ENCODE measurements around the gene TMEM69. TPM values are rescaled to one million over a fixed set of nuclear protein-coding genes. Genes with fewer than 3 reads are reported as not detected.

Gene TMEM69
- total and polyA plus RNA-seq, 2 of the 13 experiments (the other 11 are each of a cell fraction or from before 2014, with no cell fraction given): 25.4 to 135 TPM

- H3K27ac ChIP-seq (ENCODE audit: extremely low read length, insufficient read depth, low read length): no peak overlapping the region
- H3K4me1 ChIP-seq (ENCODE audit: insufficient read depth, low read length): peaks cover 27% of the 10 kb centered on the region
- peak; percentile 8 for DNase-seq (ENCODE audit: low spot score)
- peaks cover 10 to 73% of the 10 kb centered on the region in 2 experiments for H3K36me3 ChIP-seq (replicated peaks in 1 of 2; ENCODE audit: control insufficient read depth in 1 of 2, insufficient read depth in 2 of 2, low read length in 2 of 2)
- ChIA-PET POLR2A (no interaction called here), CTCF (ENCODE audit: low intra/inter-chr PET ratio, low total read pairs) (no interaction called here)
- intact Hi-C loops (cut with micrococcal nuclease; ENCODE audit: unreplicated experiment) (no loop called here), in situ Hi-C loops (cut with HindIII; ENCODE audit: extremely low pct_ligation_motif_present, low pct_unique_long_range_greater_than_20kb) (no loop called here)
- no peak overlapping the region for H2AFZ ChIP-seq (ENCODE audit: low read length)
- H4K20me1 ChIP-seq (ENCODE audit: insufficient read depth, low read length): no peaks in the 10 kb centered on the region
- no peaks in the 10 kb centered on the region for H3K27me3 ChIP-seq (ENCODE audit: control insufficient read depth in 1 of 2, insufficient read depth in 2 of 2, low read length in 2 of 2)
- TF ChIP-seq SOX13 (IDR thresholded peaks at IDR 0.05) (no peak), SOX13 (CRISPR knock-in tag; conservative IDR thresholded peaks at IDR 0.05 in 1 of 2, IDR thresholded peaks at IDR 0.05 in 1 of 2) (peak in 1 of 2 experiments; percentile 14; a peak in 1 of 4 replicates), MTERF4 (CRISPR knock-in tag; IDR thresholded peaks at IDR 0.05) (no peak)
- ATAC-seq: no peak; the same call in 2 of the 3 replicates
- no peak overlapping the region for H3K4me3 ChIP-seq (replicated peaks in 1 of 3; ENCODE audit: insufficient read depth in 1 of 3, low read depth in 2 of 3, low read length in 3 of 3)
- H3K9ac ChIP-seq (ENCODE audit: insufficient read depth, low read depth, low read length): no peak overlapping the region
- FAIRE-seq: no peak
- H3K79me2 ChIP-seq (ENCODE audit: insufficient read depth, low read length): no peaks in the 10 kb centered on the region
- H3K9me3 ChIP-seq (ENCODE audit: low read length): no peaks in the 10 kb centered on the region
- WGBS (ENCODE audit: low lambda C conversion rate): 87% methylated on average over 1 of the region's 1 CpG
- BruUV-seq (replicated peaks): no TSS peak
- H3K4me2 ChIP-seq (ENCODE audit: low read depth, low read length): no peak overlapping the region
These were observed 47.7 kb upstream of the TMEM69 start for GRCh38 chr1:45640293-45640692.

GRCh38 chr1:45643321-45643720 is 44.7 kb upstream of the TMEM69 start:
- ChIA-PET POLR2A (no interaction called here), CTCF (ENCODE audit: low intra/inter-chr PET ratio, low total read pairs) (no interaction called here)
- 85% methylated on average over 5 of the region's 5 CpGs for WGBS (ENCODE audit: low lambda C conversion rate)
- ATAC-seq (no peak), DNase-seq (ENCODE audit: low spot score) (no peak), FAIRE-seq (no peak)
- Histone ChIP-seq H4K20me1 (ENCODE audit: insufficient read depth, low read length) (peaks cover 4% of the 10 kb centered on the region; the same call in 1 of the 2 replicates), H3K4me1 (ENCODE audit: insufficient read depth, low read length) (peaks cover 34% of the 10 kb centered on the region), H2AFZ (ENCODE audit: low read length) (no peak overlapping the region), H3K4me2 (ENCODE audit: low read depth, low read length) (no peak overlapping the region), H3K4me3 (replicated peaks in 1 of 3; ENCODE audit: insufficient read depth in 1 of 3, low read depth in 2 of 3, low read length in 3 of 3) (no peak overlapping the region), H3K9me3 (ENCODE audit: low read length) (no peaks in the 10 kb centered on the region), H3K27ac (ENCODE audit: extremely low read length, insufficient read depth, low read length) (no peak overlapping the region), H3K27me3 (ENCODE audit: control insufficient read depth in 1 of 2, insufficient read depth in 2 of 2, low read length in 2 of 2) (no peaks in the 10 kb centered on the region), H3K79me2 (ENCODE audit: insufficient read depth, low read length) (no peaks in the 10 kb centered on the region), H3K9ac (ENCODE audit: insufficient read depth, low read depth, low read length) (no peak overlapping the region), H3K36me3 (replicated peaks in 1 of 2; ENCODE audit: control insufficient read depth in 1 of 2, insufficient read depth in 2 of 2, low read length in 2 of 2) (peaks cover 17 to 49% of the 10 kb centered on the region in 2 experiments)
- intact Hi-C loops (cut with micrococcal nuclease; ENCODE audit: unreplicated experiment) (no loop called here), in situ Hi-C loops (cut with HindIII; ENCODE audit: extremely low pct_ligation_motif_present, low pct_unique_long_range_greater_than_20kb) (no loop called here)
- BruUV-seq (replicated peaks): no TSS peak
- TF ChIP-seq ZSCAN31 (CRISPR knock-in tag; IDR thresholded peaks at IDR 0.05; ENCODE audit: low read depth): no peak
- no peak for TF ChIP-seq ZNF672 (CRISPR knock-in tag; IDR thresholded peaks at IDR 0.05)
- TF ChIP-seq ARID2 (CRISPR knock-in tag; IDR thresholded peaks at IDR 0.05; ENCODE audit: borderline replicate concordance): no peak
- TF ChIP-seq TFDP1 (CRISPR knock-in tag; IDR thresholded peaks at IDR 0.05; ENCODE audit: borderline replicate concordance): no peak
- TF ChIP-seq ZNF609 (CRISPR knock-in tag; IDR thresholded peaks at IDR 0.05; ENCODE audit: borderline replicate concordance): no peak
- no peak for TF ChIP-seq SMAD3 (CRISPR knock-in tag; IDR thresholded peaks at IDR 0.05)
- no peak for TF ChIP-seq ZBTB26 (CRISPR knock-in tag; IDR thresholded peaks at IDR 0.05; ENCODE audit: borderline replicate concordance)

All from HepG2 (cell line).